Activated naive CD8-positive, alpha-beta T cell treated with anti-CD3 and anti-CD28 coated beads, Interleukin-2, amount 50 U/mL, for 24 hours (primary cell): Measurements from ENCODE around the gene TEAD1.
"Not testable (repeated sequence)": the region's sequence is repeated elsewhere in the genome, so short reads cannot be mapped to it uniquely, and the experiment has no call there.

ENCODE experiments used
- ATAC-seq: fragments of 150-1000 bp; cut with Tn5 transposase; one replicate; pipeline ENCODE4 v1.10.0; 2021
- DNase-seq: peaks from one replicate; pipeline ENCODE4 v3.0.0; 2021
- H3K27ac Mint-ChIP-seq: one replicate; pipeline ENCODE4 v1.8.0; 2021; ENCODE audit warnings: mild to moderate bottlenecking, mixed read lengths
- H3K27me3 Mint-ChIP-seq: one replicate; pipeline ENCODE4 v1.8.0; 2021; ENCODE audit warnings: mixed read lengths
- H3K36me3 Mint-ChIP-seq: one replicate; pipeline ENCODE4 v1.8.0; 2021; ENCODE audit warnings: low read depth, mixed read lengths
- H3K4me1 Mint-ChIP-seq: one replicate; pipeline ENCODE4 v1.8.0; 2021; ENCODE audit warnings: mixed read lengths
- H3K4me3 Mint-ChIP-seq: one replicate; pipeline ENCODE4 v1.8.0; 2021; ENCODE audit warnings: mild to moderate bottlenecking, moderate library complexity, mixed read lengths
- H3K9me3 Mint-ChIP-seq: one replicate; pipeline ENCODE4 v1.8.0; 2021; ENCODE audit warnings: mixed read lengths

TEAD1 gene

GRCh38 chr11:12863605-12864121 is 189.4 kb downstream of the TEAD1 start:
- DNase-seq: no peak
- Mint-ChIP-seq H3K4me1 (peaks cover 4% of the 10 kb centered on the region), H3K27me3 (peaks cover 40% of the 10 kb centered on the region), H3K27ac (no peak overlapping the region), H3K4me3 (no peak overlapping the region), H3K9me3 (no peaks in the 10 kb centered on the region), H3K36me3 (no peaks in the 10 kb centered on the region)
- no peak for ATAC-seq

- Mint-ChIP-seq H3K9me3 (no peaks in the 10 kb centered on the region), H3K36me3 (no peaks in the 10 kb centered on the region), H3K4me3 (no peak overlapping the region), H3K4me1 (peaks cover 4% of the 10 kb centered on the region), H3K27me3 (peaks cover 43% of the 10 kb centered on the region), H3K27ac (no peak overlapping the region)
- ATAC-seq: no peak
- no peak for DNase-seq
These were observed 190.3 kb downstream of the TEAD1 start for GRCh38 chr11:12864316-12865156.

- Mint-ChIP-seq H3K9me3 (no peaks in the 10 kb centered on the region), H3K27me3 (peaks cover 49% of the 10 kb centered on the region), H3K4me3 (no peak overlapping the region), H3K4me1 (peaks cover 4% of the 10 kb centered on the region), H3K27ac (no peak overlapping the region), H3K36me3 (no peaks in the 10 kb centered on the region)
- ATAC-seq: no peak
- DNase-seq: no peak
These were observed 191.8 kb downstream of the TEAD1 start for GRCh38 chr11:12865863-12866595.

GRCh38 chr11:12867531-12867930 is 193.3 kb downstream of the TEAD1 start:
- Mint-ChIP-seq H3K4me3 (no peak overlapping the region), H3K9me3 (no peaks in the 10 kb centered on the region), H3K4me1 (peaks cover 4% of the 10 kb centered on the region), H3K27ac (no peak overlapping the region), H3K36me3 (no peaks in the 10 kb centered on the region), H3K27me3 (peaks cover 45% of the 10 kb centered on the region)
- no peak for ATAC-seq
- DNase-seq: no peak

- H3K27me3 Mint-ChIP-seq: peaks cover 36% of the 10 kb centered on the region
- no peak for ATAC-seq
- no peaks in the 10 kb centered on the region for H3K36me3 Mint-ChIP-seq
These were observed 194.3 kb downstream of the TEAD1 start for GRCh38 chr11:12868315-12869073.

GRCh38 chr11:12871241-12871640 is 197.0 kb downstream of the TEAD1 start:
- H3K9me3 Mint-ChIP-seq: no peaks in the 10 kb centered on the region
- H3K4me1 Mint-ChIP-seq: no peaks in the 10 kb centered on the region
- H3K36me3 Mint-ChIP-seq: no peaks in the 10 kb centered on the region
- no peak overlapping the region for H3K27ac Mint-ChIP-seq
- ATAC-seq (no peak), DNase-seq (no peak)
- peaks cover 15% of the 10 kb centered on the region for H3K27me3 Mint-ChIP-seq
- H3K4me3 Mint-ChIP-seq: no peak overlapping the region

More at GRCh38 chr11:12868315-12869073, 194.3 kb downstream of the TEAD1 start:
- H3K27ac Mint-ChIP-seq: no peak overlapping the region
- peaks cover 4% of the 10 kb centered on the region for H3K4me1 Mint-ChIP-seq
- no peak overlapping the region for H3K4me3 Mint-ChIP-seq
- no peak for DNase-seq
- H3K9me3 Mint-ChIP-seq: no peaks in the 10 kb centered on the region

- H3K27me3 Mint-ChIP-seq: peaks cover 12% of the 10 kb centered on the region
- no peaks in the 10 kb centered on the region for H3K36me3 Mint-ChIP-seq
- ATAC-seq: no peak
- no peaks in the 10 kb centered on the region for H3K9me3 Mint-ChIP-seq
- DNase-seq: no peak
- no peak overlapping the region for H3K4me3 Mint-ChIP-seq
- no peaks in the 10 kb centered on the region for H3K4me1 Mint-ChIP-seq
- H3K27ac Mint-ChIP-seq: no peak overlapping the region
These were observed 197.6 kb downstream of the TEAD1 start for GRCh38 chr11:12871788-12872321.

GRCh38 chr11:12876340-12876739 is 202.1 kb downstream of the TEAD1 start:
- H3K4me3 Mint-ChIP-seq: no peak overlapping the region
- no peaks in the 10 kb centered on the region for H3K9me3 Mint-ChIP-seq
- DNase-seq: no peak
- H3K36me3 Mint-ChIP-seq: no peaks in the 10 kb centered on the region
- H3K4me1 Mint-ChIP-seq: no peaks in the 10 kb centered on the region
- ATAC-seq: no peak
- H3K27me3 Mint-ChIP-seq: no peaks in the 10 kb centered on the region
- no peak overlapping the region for H3K27ac Mint-ChIP-seq

GRCh38 chr11:12876988-12877387 is 202.8 kb downstream of the TEAD1 start:
- Mint-ChIP-seq H3K27me3 (no peaks in the 10 kb centered on the region), H3K4me1 (no peaks in the 10 kb centered on the region), H3K9me3 (no peaks in the 10 kb centered on the region), H3K36me3 (no peaks in the 10 kb centered on the region), H3K27ac (no peak overlapping the region), H3K4me3 (no peak overlapping the region)
- DNase-seq (no peak), ATAC-seq (no peak)

- not testable (repeated sequence) for H3K9me3 Mint-ChIP-seq, H3K27me3 Mint-ChIP-seq, H3K27ac Mint-ChIP-seq, H3K4me3 Mint-ChIP-seq, ATAC-seq, H3K4me1 Mint-ChIP-seq, H3K36me3 Mint-ChIP-seq, DNase-seq
These were observed 203.3 kb downstream of the TEAD1 start for GRCh38 chr11:12877508-12877907.

GRCh38 chr11:12880327-12880726 is 206.1 kb downstream of the TEAD1 start:
- ATAC-seq: no peak
- no peaks in the 10 kb centered on the region for H3K9me3 Mint-ChIP-seq
- no peak overlapping the region for H3K4me3 Mint-ChIP-seq

GRCh38 chr11:12882670-12883069 is 208.4 kb downstream of the TEAD1 start:
- Mint-ChIP-seq H3K27me3 (no peaks in the 10 kb centered on the region), H3K4me3 (no peak overlapping the region), H3K36me3 (no peaks in the 10 kb centered on the region), H3K27ac (no peak overlapping the region), H3K9me3 (no peaks in the 10 kb centered on the region), H3K4me1 (no peaks in the 10 kb centered on the region)
- no peak for ATAC-seq
- no peak for DNase-seq

More at GRCh38 chr11:12880327-12880726, 206.1 kb downstream of the TEAD1 start:
- no peak for DNase-seq
- Mint-ChIP-seq H3K27me3 (no peaks in the 10 kb centered on the region), H3K27ac (no peak overlapping the region), H3K4me1 (no peaks in the 10 kb centered on the region), H3K36me3 (no peaks in the 10 kb centered on the region)

GRCh38 chr11:12884751-12885318 is 210.6 kb downstream of the TEAD1 start:
- DNase-seq (no peak), ATAC-seq (no peak)
- Mint-ChIP-seq H3K4me3 (no peak overlapping the region), H3K9me3 (no peaks in the 10 kb centered on the region), H3K27ac (no peak overlapping the region), H3K36me3 (no peaks in the 10 kb centered on the region), H3K4me1 (no peaks in the 10 kb centered on the region), H3K27me3 (peaks cover 6% of the 10 kb centered on the region)

GRCh38 chr11:12885717-12886239 is 211.6 kb downstream of the TEAD1 start:
- no peak for ATAC-seq
- Mint-ChIP-seq H3K4me1 (no peaks in the 10 kb centered on the region), H3K27me3 (peaks cover 6% of the 10 kb centered on the region), H3K36me3 (no peaks in the 10 kb centered on the region), H3K4me3 (no peak overlapping the region), H3K9me3 (no peaks in the 10 kb centered on the region), H3K27ac (no peak overlapping the region)
- DNase-seq: no peak
